Tibial artery (tissue), 4 donors: ENCODE measurements around the gene OST4.

ENCODE experiments used
- DNase-seq, 2 donors: peaks; one replicate each; pipeline ENCODE4 v3.0.0-alpha.2; 2019
- H3K27ac ChIP-seq, 2 donors: fragments of 200-600 bp; sonication (generic) in 1 of 2; 1 replicate in 1 of 2; 2 replicates in 1 of 2; pipeline ENCODE4 v1.5.1; 2018 to 2019; ENCODE audit warnings: mild to moderate bottlenecking in 1 of 2
- H3K27me3 ChIP-seq, 2 donors: fragments of 200-600 bp; sonication (generic) in 1 of 2; one replicate each; pipeline versions ENCODE4 v1.5.1 to v1.6.0; 2016 to 2019
- H3K36me3 ChIP-seq, 3 donors: fragments of 200-600 bp; sonication (generic) in 2 of 3; one replicate each; pipeline ENCODE4 v1.5.1; 2016 to 2019; ENCODE audit warnings: mild to moderate bottlenecking in 2 of 3
- H3K4me1 ChIP-seq, 4 donors: fragments of 200-600 bp; sonication (generic) in 2 of 4; 1 replicate in 3 of 4; 2 replicates in 1 of 4; pipeline ENCODE4 v1.5.1; 2016 to 2019
- H3K4me3 ChIP-seq, 2 donors: fragments of 200-600 bp; sonication (generic) in 1 of 2; 1 replicate in 1 of 2; 2 replicates in 1 of 2; pipeline ENCODE4 v1.5.1; 2018 to 2019; ENCODE audit warnings: mild to moderate bottlenecking in 2 of 2
- H3K9me3 ChIP-seq, 3 donors: fragments of 200-600 bp; sonication (generic) in 1 of 3; one replicate each; pipeline ENCODE4 v1.5.1; 2016 to 2019
- intact Hi-C: fragments of 100-400 bp; cut with DNase I; formaldehyde crosslinking; loops from one replicate; pipeline ENCODE4 v1.15.0; 2023; ENCODE audit warnings: low total_unique reads
- TF ChIP-seq, protein P1 (sequence below), 2 experiments: fragments of 200-600 bp in 1 of 2; fragments of 450-650 bp in 1 of 2; IDR thresholded peaks; one replicate each; pipeline ENCODE4 v1.5.1; 2017 to 2019; ENCODE audit warnings: antibody characterized with exemption in 2 of 2, mild to moderate bottlenecking in 1 of 2, moderate library complexity in 1 of 2

Gene OST4

DNA sequence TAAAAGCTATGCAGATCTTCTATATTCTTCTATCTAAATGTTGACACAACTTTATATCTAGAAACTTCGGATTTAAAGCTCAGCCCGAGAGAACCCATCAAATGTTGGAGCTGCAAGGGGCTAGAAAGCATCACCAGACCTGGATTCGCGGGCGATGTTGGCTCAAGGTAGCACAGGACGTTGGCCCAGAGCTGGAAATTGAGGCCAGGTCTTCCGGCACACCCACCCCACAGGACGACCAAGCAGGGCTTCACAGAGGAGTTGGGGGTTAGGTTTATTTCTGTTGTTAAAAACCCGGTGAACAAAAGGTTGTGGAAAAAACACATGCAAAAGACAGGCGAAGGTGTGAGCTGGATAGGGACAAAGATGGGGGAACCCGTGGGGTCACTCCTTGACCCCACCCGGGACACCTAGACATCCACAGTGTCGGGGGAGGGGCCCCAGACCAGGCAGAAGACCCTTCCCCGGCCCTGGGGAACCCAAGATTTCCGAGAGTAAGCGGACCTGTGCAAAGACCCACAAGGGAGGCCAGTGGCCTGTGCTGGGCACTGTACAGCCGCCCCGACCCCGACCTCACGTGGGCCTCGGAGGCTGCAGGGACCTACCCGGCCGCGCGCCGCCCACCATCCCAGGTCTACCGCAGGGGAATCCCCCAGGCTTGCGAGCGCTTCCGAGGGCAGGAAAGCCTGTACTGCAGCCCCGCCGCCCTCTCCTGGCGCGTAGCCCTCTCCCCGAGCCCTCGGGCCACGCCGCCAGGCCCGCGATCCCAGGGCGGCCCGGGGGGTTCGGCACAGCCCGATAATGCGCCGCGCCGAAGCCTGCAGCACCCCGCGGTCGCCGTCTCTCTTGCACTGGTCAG lies 21.8 kb downstream of the OST4 start:
- H3K9me3 ChIP-seq, result no peaks in the 10 kb centered on the region
- TF ChIP-seq, protein P1, sequence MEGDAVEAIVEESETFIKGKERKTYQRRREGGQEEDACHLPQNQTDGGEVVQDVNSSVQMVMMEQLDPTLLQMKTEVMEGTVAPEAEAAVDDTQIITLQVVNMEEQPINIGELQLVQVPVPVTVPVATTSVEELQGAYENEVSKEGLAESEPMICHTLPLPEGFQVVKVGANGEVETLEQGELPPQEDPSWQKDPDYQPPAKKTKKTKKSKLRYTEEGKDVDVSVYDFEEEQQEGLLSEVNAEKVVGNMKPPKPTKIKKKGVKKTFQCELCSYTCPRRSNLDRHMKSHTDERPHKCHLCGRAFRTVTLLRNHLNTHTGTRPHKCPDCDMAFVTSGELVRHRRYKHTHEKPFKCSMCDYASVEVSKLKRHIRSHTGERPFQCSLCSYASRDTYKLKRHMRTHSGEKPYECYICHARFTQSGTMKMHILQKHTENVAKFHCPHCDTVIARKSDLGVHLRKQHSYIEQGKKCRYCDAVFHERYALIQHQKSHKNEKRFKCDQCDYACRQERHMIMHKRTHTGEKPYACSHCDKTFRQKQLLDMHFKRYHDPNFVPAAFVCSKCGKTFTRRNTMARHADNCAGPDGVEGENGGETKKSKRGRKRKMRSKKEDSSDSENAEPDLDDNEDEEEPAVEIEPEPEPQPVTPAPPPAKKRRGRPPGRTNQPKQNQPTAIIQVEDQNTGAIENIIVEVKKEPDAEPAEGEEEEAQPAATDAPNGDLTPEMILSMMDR (IDR thresholded peaks at IDR 0.05), result no peak
- intact Hi-C loops, result loop anchor here (5.0 kb wide), 1 partner anchor 38 kb away; the partner anchor contains the start of gene KHK
- peaks cover 0 to 18% (median 12%) of the 10 kb centered on the region in 4 donors for H3K4me1 ChIP-seq
- peaks cover under 1 to 15% (median 5%) of the 10 kb centered on the region in 3 donors for H3K36me3 ChIP-seq
- peak overlapping the region; percentile 91 to 98 for H3K27ac ChIP-seq
- H3K4me3 ChIP-seq, result peak overlapping the region; percentile 75 to 98
- H3K27me3 ChIP-seq, result no peaks in the 10 kb centered on the region
- peak in 1 of 2 donors; percentile 77 for DNase-seq

DNA sequence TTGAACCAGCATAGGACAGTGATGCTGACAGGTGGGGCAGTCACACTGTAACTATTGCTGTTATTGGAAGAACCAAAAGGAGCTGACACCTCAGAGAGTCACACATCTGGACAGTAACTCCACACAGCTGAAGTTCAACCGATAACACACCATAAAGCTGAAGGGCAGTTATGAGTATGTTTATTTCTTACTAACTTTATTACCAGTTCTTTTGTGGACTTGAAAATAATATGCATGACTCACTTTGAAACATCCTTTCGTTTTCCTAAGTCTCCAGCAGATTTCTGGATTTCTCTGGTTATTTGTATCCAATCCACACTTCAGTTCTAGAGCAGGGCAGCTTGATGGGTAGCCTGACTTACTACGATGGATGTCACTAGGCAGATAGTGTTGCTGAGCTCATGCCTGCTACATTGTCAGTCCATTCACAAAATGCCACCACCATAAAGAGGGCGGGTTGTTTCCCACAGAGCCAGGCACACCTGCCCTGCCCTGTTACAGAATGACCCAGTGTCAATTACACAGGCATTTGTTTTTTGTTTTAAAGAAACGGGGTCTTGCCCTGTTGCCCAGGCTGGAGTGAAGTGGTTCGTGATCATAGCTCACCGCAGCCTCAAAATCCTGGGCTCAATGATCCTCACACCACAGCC lies 28.3 kb downstream of the OST4 start:
- H3K4me1 ChIP-seq, result peaks cover 0 to 5% (median 2%) of the 10 kb centered on the region in 4 donors
- H3K4me3 ChIP-seq, result no peak overlapping the region
- no peaks in the 10 kb centered on the region for H3K27me3 ChIP-seq
- peaks cover 26 to 36% (median 35%) of the 10 kb centered on the region in 3 donors for H3K36me3 ChIP-seq
- H3K27ac ChIP-seq, result no peak overlapping the region
- no peak for DNase-seq
- TF ChIP-seq, protein P1 (IDR thresholded peaks at IDR 0.05), result no peak
- intact Hi-C loops, result no loop called here
- no peaks in the 10 kb centered on the region for H3K9me3 ChIP-seq

DNA sequence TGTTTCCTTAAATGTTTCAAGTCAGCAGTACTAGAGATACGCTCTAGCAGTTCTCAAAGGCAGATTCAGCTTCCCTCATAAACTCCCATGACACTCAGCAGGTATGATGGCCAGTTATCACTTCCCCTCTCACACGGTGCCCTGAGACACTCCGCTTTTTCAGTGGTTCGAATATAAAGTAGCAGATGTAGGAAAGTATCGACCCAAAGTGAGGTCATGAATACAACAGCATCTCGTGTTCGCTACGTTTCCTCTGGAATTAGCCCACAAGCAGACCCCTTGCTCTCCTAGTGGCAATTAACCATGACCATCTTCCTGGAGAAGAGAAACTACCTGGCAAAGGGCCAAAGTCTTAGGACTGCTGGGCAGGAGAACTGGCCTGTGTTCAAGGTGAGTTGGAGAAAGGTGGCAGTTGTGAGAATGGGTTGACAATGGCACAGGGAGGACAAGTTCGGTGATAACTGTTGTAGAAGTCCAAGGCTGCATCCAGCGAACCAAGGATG lies 29.2 kb downstream of the OST4 start:
- H3K9me3 ChIP-seq, result no peaks in the 10 kb centered on the region
- no peak overlapping the region for H3K4me3 ChIP-seq
- no peaks in the 10 kb centered on the region for H3K27me3 ChIP-seq
- H3K36me3 ChIP-seq, result peaks cover 35 to 45% (median 44%) of the 10 kb centered on the region in 3 donors
- H3K4me1 ChIP-seq, result peaks cover 0 to 5% (median 2%) of the 10 kb centered on the region in 4 donors
- intact Hi-C loops, result no loop called here
- no peak for DNase-seq
- no peak overlapping the region for H3K27ac ChIP-seq
- TF ChIP-seq, protein P1 (IDR thresholded peaks at IDR 0.05), result no peak

GRCh38 chr2:27041752-27042151 lies 29.7 kb downstream of the OST4 start:
- TF ChIP-seq, protein P1 (IDR thresholded peaks at IDR 0.05), result no peak
- intact Hi-C loops, result no loop called here
- no peaks in the 10 kb centered on the region for H3K27me3 ChIP-seq
- DNase-seq, result no peak
- no peak overlapping the region for H3K27ac ChIP-seq
- H3K9me3 ChIP-seq, result no peaks in the 10 kb centered on the region
- no peak overlapping the region for H3K4me3 ChIP-seq
- H3K4me1 ChIP-seq, result peaks cover 0 to 5% (median 2%) of the 10 kb centered on the region in 4 donors
- H3K36me3 ChIP-seq, result peaks cover 40 to 50% (median 49%) of the 10 kb centered on the region in 3 donors

DNA sequence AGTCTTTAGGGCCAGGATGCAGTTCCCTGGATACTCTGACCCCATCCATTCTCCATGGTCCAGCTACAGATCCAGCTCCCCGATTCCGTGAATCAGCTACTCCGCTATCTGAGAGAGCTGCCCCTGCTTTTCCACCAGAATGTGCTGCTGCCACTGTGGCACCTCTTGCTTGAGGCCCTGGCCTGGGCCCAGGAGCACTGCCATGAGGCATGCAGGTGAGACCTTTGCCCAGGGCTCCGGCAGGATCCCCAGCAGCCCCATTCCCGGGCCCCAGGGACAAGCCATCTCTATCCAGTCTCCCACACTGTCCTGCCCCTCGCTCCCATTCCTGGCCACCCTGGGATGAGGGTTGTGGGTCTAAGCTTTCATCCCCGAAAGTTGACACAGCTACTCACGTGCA lies 31.2 kb downstream of the OST4 start:
- Histone ChIP-seq H3K27me3 (no peaks in the 10 kb centered on the region), H3K27ac (no peak overlapping the region), H3K36me3 (peaks cover 50 to 65% (median 63%) of the 10 kb centered on the region in 3 donors), H3K4me3 (no peak overlapping the region), H3K9me3 (no peaks in the 10 kb centered on the region), H3K4me1 (peaks cover 0 to 5% (median 2%) of the 10 kb centered on the region in 4 donors)
- no peak for DNase-seq
- TF ChIP-seq, protein P1 (IDR thresholded peaks at IDR 0.05), result no peak
- intact Hi-C loops, result no loop called here
